GM12875 (cell line): ENCODE data around the gene TIMM21.
A peak's percentile ranks its signal among the peaks of the same experiment; 100 is the strongest.

Experiments used
- H3K4me3 ChIP-seq: one replicate; pipeline ENCODE4 v1.5.1; 2011; ENCODE audit warnings: low read depth, low read length, control low read depth
- CTCF ChIP-seq: IDR thresholded peaks from 2 replicates; pipeline ENCODE4 v1.5.1; 2011; ENCODE audit warnings: low read depth, mild to moderate bottlenecking, control low read depth, inconsistent platforms, low read length, moderate library complexity, borderline replicate concordance; ENCODE audit not compliant: insufficient read depth

TIMM21 gene

GRCh38 chr18:74184875-74185274, 36.6 kb downstream of the TIMM21 start:
- TF ChIP-seq CTCF, result no peak
- H3K4me3 ChIP-seq, result no peak overlapping the region

GRCh38 chr18:74185860-74186259, 37.5 kb downstream of the TIMM21 start:
- no peak for TF ChIP-seq CTCF
- H3K4me3 ChIP-seq, result no peak overlapping the region

- TF ChIP-seq CTCF, result no peak
- H3K4me3 ChIP-seq, result no peak overlapping the region
Measured at GRCh38 chr18:74186661-74187060, 38.3 kb downstream of the TIMM21 start.

GRCh38 chr18:74190086-74190485, 41.8 kb downstream of the TIMM21 start:
- TF ChIP-seq CTCF, result no peak

GRCh38 chr18:74191577-74191976, 43.3 kb downstream of the TIMM21 start:
- H3K4me3 ChIP-seq, result no peak overlapping the region
- no peak for TF ChIP-seq CTCF

More at GRCh38 chr18:74190086-74190485, 41.8 kb downstream of the TIMM21 start:
- H3K4me3 ChIP-seq, result no peak overlapping the region

GRCh38 chr18:74194691-74195090, 46.4 kb downstream of the TIMM21 start:
- no peak overlapping the region for H3K4me3 ChIP-seq
- no peak for TF ChIP-seq CTCF

- TF ChIP-seq CTCF, result peak; percentile 56; the same call in 1 of the 2 replicates
Measured at GRCh38 chr18:74196220-74197119, 48.1 kb downstream of the TIMM21 start.

More at GRCh38 chr18:74196220-74197119, 48.1 kb downstream of the TIMM21 start:
- no peak overlapping the region for H3K4me3 ChIP-seq
